Trophoblast cell (in vitro differentiated cells and primary cell): Measurements from ENCODE around the gene UGT3A1.
"Not testable (repeated sequence)": the region's sequence is repeated elsewhere in the genome, so short reads cannot be mapped to it uniquely, and the experiment has no call there.

Source experiments
- DNase-seq, 2 donors: peaks; one replicate each; pipeline ENCODE4 v3.0.0-alpha.2; 2016
- H2AFZ ChIP-seq: 2 replicates; pipeline ENCODE4 v1.6.1; 2013; ENCODE audit warnings: low read length, moderate library complexity, mild to moderate bottlenecking; ENCODE audit not compliant: insufficient read depth, poor library complexity
- H2AK5ac ChIP-seq: 2 replicates; pipeline ENCODE4 v1.6.1; 2013; ENCODE audit warnings: mild to moderate bottlenecking, low read length
- H2BK120ac ChIP-seq: 2 replicates; pipeline ENCODE4 v1.6.1; 2013; ENCODE audit warnings: low read length, mild to moderate bottlenecking, moderate library complexity; ENCODE audit not compliant: insufficient read depth, poor library complexity
- H2BK12ac ChIP-seq: 2 replicates; pipeline ENCODE4 v1.6.1; 2013; ENCODE audit warnings: mild to moderate bottlenecking, low read length, moderate library complexity
- H2BK5ac ChIP-seq: 2 replicates; pipeline ENCODE4 v1.6.1; 2013; ENCODE audit warnings: low read length, low read depth, moderate library complexity, mild to moderate bottlenecking; ENCODE audit not compliant: poor library complexity
- H3K14ac ChIP-seq: 2 replicates; pipeline ENCODE4 v1.6.1; 2013; ENCODE audit warnings: mild to moderate bottlenecking, low read length
- H3K18ac ChIP-seq: 2 replicates; pipeline ENCODE4 v1.6.1; 2013; ENCODE audit warnings: mild to moderate bottlenecking, low read length
- H3K23ac ChIP-seq: 2 replicates; pipeline ENCODE4 v1.6.1; 2013; ENCODE audit warnings: low read length
- H3K27ac ChIP-seq: 2 replicates; pipeline ENCODE4 v1.5.1; 2013; ENCODE audit warnings: low read depth, mild to moderate bottlenecking, inconsistent platforms, low read length, moderate library complexity
- H3K27me3 ChIP-seq: 2 replicates; pipeline ENCODE4 v1.6.1; 2013; ENCODE audit warnings: inconsistent platforms, mild to moderate bottlenecking, low read length, moderate library complexity; ENCODE audit not compliant: insufficient read depth
- H3K36me3 ChIP-seq, 2 experiments: 1 replicate in 1 of 2; 2 replicates in 1 of 2; pipeline ENCODE4 v1.6.1; 2013; ENCODE audit warnings: low read length in 2 of 2, mild to moderate bottlenecking in 2 of 2, moderate library complexity in 1 of 2; ENCODE audit not compliant: insufficient read depth in 2 of 2, control insufficient read depth in 1 of 2
- H3K4ac ChIP-seq: 2 replicates; pipeline ENCODE4 v1.6.1; 2013; ENCODE audit warnings: low read depth, mild to moderate bottlenecking, low read length, moderate library complexity
- H3K4me1 ChIP-seq, 2 experiments: 1 replicate in 1 of 2; 2 replicates in 1 of 2; pipeline ENCODE4 v1.6.1; 2013; ENCODE audit warnings: low read length in 2 of 2, mild to moderate bottlenecking in 2 of 2, moderate library complexity in 1 of 2; ENCODE audit not compliant: insufficient read depth in 2 of 2, control insufficient read depth in 1 of 2
- H3K4me2 ChIP-seq: 2 replicates; pipeline ENCODE4 v1.6.1; 2013; ENCODE audit warnings: inconsistent platforms, mild to moderate bottlenecking, low read length, moderate library complexity
- H3K4me3 ChIP-seq: 2 replicates; pipeline ENCODE4 v1.5.1; 2013; ENCODE audit warnings: mild to moderate bottlenecking, low read depth, low read length, inconsistent platforms
- H3K79me1 ChIP-seq: one replicate; pipeline ENCODE4 v1.6.1; 2013; ENCODE audit warnings: low read length
- H3K79me2 ChIP-seq: 2 replicates; pipeline ENCODE4 v1.6.1; 2013; ENCODE audit warnings: low read length, mild to moderate bottlenecking; ENCODE audit not compliant: control insufficient read depth, insufficient read depth, poor library complexity
- H3K9ac ChIP-seq: 2 replicates; pipeline ENCODE4 v1.6.1; 2013; ENCODE audit warnings: mild to moderate bottlenecking, low read length
- H3K9me3 ChIP-seq: 2 replicates; pipeline ENCODE4 v1.6.1; 2013; ENCODE audit warnings: low read depth, mild to moderate bottlenecking, control low read depth, inconsistent platforms, low read length; ENCODE audit not compliant: insufficient read depth
- H4K12ac ChIP-seq: 2 replicates; pipeline ENCODE4 v1.6.1; 2013; ENCODE audit warnings: low read depth, mild to moderate bottlenecking, low read length, moderate library complexity
- H4K8ac ChIP-seq: 2 replicates; pipeline ENCODE4 v1.6.1; 2013; ENCODE audit warnings: low read depth, mild to moderate bottlenecking, low read length, moderate library complexity
- H4K91ac ChIP-seq: one replicate; pipeline ENCODE4 v1.6.1; 2013; ENCODE audit warnings: low read depth, mild to moderate bottlenecking, low read length, moderate library complexity
- WGBS: extraction: QIAGEN DNeasy Blood & Tissue Kit; methylation state at CpG from one replicate; pipeline ENCODE4 v1.1.7; 2013; ENCODE audit warnings: missing lambda C conversion rate; ENCODE audit not compliant: insufficient read length, insufficient coverage; ENCODE audit errors: extremely low coverage; 5-methylcytosine and 5-hydroxymethylcytosine counted together

The UGT3A1 gene

DNA sequence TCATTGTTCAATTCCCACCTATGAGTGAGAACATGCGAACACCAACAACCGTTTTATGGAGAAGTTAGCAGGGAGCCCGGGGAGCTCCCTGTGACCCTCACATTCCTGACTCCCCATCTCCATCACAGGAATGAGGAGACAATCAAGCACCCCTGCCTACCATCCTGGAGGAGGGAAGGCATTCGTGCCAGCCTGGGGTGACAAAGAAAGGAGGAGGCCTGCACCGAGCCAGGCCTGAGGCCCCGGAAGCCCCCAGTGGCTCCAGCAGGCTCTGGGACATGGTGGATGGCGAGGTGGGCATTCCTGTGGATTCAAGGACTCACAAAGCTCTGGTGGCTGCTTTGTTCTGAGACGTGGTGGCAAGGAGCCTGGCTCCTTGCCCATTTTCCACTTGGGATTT lies 36.5 kb upstream of the UGT3A1 start:
- Histone ChIP-seq H3K14ac (no peak overlapping the region), H4K91ac (no peak overlapping the region), H3K27me3 (no peaks in the 10 kb centered on the region), H2BK120ac (no peak overlapping the region), H2BK12ac (no peak overlapping the region), H3K27ac (no peak overlapping the region), H4K8ac (no peak overlapping the region), H3K18ac (no peak overlapping the region), H3K79me1 (no peaks in the 10 kb centered on the region), H3K4me1 (peaks cover 0 to 4% of the 10 kb centered on the region in 2 experiments), H3K9ac (no peak overlapping the region), H3K79me2 (no peaks in the 10 kb centered on the region), H3K9me3 (peaks cover 4% of the 10 kb centered on the region), H3K4me2 (no peak overlapping the region), H2AFZ (no peak overlapping the region), H4K12ac (no peak overlapping the region), H3K23ac (no peak overlapping the region), H2AK5ac (no peak overlapping the region), H3K4ac (no peak overlapping the region), H3K4me3 (no peak overlapping the region), H2BK5ac (no peak overlapping the region), H3K36me3 (no peaks in the 10 kb centered on the region)
- WGBS: no CpG with 5 or more reads among the region's 8 CpGs
- DNase-seq: no peak

GRCh38 chr5:36026706-36027465 lies 35.7 kb upstream of the UGT3A1 start:
- no peak overlapping the region for H4K12ac ChIP-seq
- no peaks in the 10 kb centered on the region for H3K36me3 ChIP-seq
- DNase-seq: no peak
- H3K4me2 ChIP-seq: no peak overlapping the region
- no peaks in the 10 kb centered on the region for H3K79me2 ChIP-seq
- H2BK12ac ChIP-seq: no peak overlapping the region
- H4K8ac ChIP-seq: no peak overlapping the region
- H2BK5ac ChIP-seq: no peak overlapping the region
- no CpG with 5 or more reads among the region's 6 CpGs for WGBS
- H3K4me3 ChIP-seq: no peak overlapping the region
- H3K18ac ChIP-seq: no peak overlapping the region
- H3K23ac ChIP-seq: no peak overlapping the region
- H3K27me3 ChIP-seq: no peaks in the 10 kb centered on the region
- H3K27ac ChIP-seq: no peak overlapping the region
- H2AFZ ChIP-seq: no peak overlapping the region
- H3K4me1 ChIP-seq: peaks cover 0 to 4% of the 10 kb centered on the region in 2 experiments
- H4K91ac ChIP-seq: no peak overlapping the region
- no peak overlapping the region for H2AK5ac ChIP-seq
- no peak overlapping the region for H3K4ac ChIP-seq
- H3K14ac ChIP-seq: no peak overlapping the region
- H2BK120ac ChIP-seq: no peak overlapping the region
- H3K79me1 ChIP-seq: no peaks in the 10 kb centered on the region
- H3K9me3 ChIP-seq: peaks cover 4% of the 10 kb centered on the region
- H3K9ac ChIP-seq: no peak overlapping the region

DNA sequence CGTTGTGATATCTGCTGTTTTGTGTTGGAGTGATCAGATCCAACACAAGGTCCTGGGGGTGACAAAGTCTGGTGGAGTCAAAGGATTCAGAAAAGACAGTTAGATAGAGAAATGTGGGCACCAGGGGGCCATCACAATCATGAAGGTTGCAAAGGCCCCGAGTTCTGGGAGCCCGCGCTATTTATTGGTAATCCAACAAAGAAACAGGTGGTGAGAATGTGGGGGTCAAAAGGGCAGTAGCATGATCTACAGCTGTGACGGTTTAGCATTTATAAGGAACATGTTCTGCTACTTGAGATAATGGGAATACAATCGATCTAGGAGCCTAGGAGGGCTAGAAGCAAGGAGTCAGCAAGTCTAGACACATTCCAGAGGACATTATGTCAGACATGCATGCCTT lies 31.1 kb upstream of the UGT3A1 start:
- not testable (repeated sequence) for H3K23ac ChIP-seq, H3K4me1 ChIP-seq, H4K12ac ChIP-seq, H3K9ac ChIP-seq, H4K91ac ChIP-seq, H3K4me3 ChIP-seq, H3K18ac ChIP-seq, H2AK5ac ChIP-seq, H2AFZ ChIP-seq, H3K4ac ChIP-seq, H2BK120ac ChIP-seq, H3K27me3 ChIP-seq, H2BK5ac ChIP-seq, H3K36me3 ChIP-seq, H3K9me3 ChIP-seq, H4K8ac ChIP-seq, H3K4me2 ChIP-seq, H3K14ac ChIP-seq, H2BK12ac ChIP-seq, H3K79me2 ChIP-seq, DNase-seq, H3K79me1 ChIP-seq
- H3K27ac ChIP-seq: peak overlapping the region; percentile 67
- WGBS: no CpG with 5 or more reads among the region's 6 CpGs

DNA sequence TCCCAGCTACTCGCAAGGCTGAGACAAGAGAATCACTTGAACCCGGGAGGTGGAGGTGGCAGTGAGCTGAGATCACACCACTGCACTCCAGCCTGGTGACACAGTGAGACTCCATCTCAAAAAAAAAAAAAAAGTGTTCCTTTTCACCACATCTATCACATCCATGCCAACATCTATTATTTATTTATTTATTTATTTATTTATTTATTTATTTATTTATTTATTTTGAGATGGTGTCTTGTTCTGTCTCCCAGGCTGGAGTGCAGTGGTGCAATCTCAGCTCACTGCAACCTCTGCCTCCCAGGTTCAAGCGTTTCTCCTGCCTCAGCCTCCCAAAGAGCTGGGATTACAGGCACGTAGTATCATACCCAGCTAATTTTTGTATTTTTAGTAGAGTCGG lies 28.4 kb upstream of the UGT3A1 start:
- not testable (repeated sequence) for H3K27ac ChIP-seq, H3K4ac ChIP-seq, H2BK5ac ChIP-seq, H3K18ac ChIP-seq, H4K91ac ChIP-seq, H3K14ac ChIP-seq, H3K79me1 ChIP-seq, H3K79me2 ChIP-seq, H3K27me3 ChIP-seq, DNase-seq, H3K9me3 ChIP-seq, H2AK5ac ChIP-seq, H3K4me2 ChIP-seq, H3K23ac ChIP-seq, H2BK120ac ChIP-seq, H2BK12ac ChIP-seq, H4K8ac ChIP-seq, H3K4me3 ChIP-seq, H2AFZ ChIP-seq, H3K36me3 ChIP-seq, H3K9ac ChIP-seq, H4K12ac ChIP-seq, H3K4me1 ChIP-seq
- no CpG with 5 or more reads among the region's 5 CpGs for WGBS
